ENCODE results near the gene DMXL2.
"Not testable (repeated sequence)": the region's sequence is repeated elsewhere in the genome, so short reads cannot be mapped to it uniquely, and the experiment has no call there.

DMXL2 gene

GRCh38 chr15:51613951-51614350 lies 8.6 kb downstream of the DMXL2 start:
- no peak for ATAC-seq
- TF ChIP-seq, protein P1, sequence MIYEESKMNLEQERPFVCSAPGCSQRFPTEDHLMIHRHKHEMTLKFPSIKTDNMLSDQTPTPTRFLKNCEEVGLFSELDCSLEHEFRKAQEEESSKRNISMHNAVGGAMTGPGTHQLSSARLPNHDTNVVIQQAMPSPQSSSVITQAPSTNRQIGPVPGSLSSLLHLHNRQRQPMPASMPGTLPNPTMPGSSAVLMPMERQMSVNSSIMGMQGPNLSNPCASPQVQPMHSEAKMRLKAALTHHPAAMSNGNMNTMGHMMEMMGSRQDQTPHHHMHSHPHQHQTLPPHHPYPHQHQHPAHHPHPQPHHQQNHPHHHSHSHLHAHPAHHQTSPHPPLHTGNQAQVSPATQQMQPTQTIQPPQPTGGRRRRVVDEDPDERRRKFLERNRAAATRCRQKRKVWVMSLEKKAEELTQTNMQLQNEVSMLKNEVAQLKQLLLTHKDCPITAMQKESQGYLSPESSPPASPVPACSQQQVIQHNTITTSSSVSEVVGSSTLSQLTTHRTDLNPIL (CRISPR knock-in tag; IDR thresholded peaks at IDR 0.05; ENCODE audit: low read depth), result no peak
- no peak for TF ChIP-seq BACH2 (CRISPR knock-in tag; IDR thresholded peaks at IDR 0.05; ENCODE audit: borderline replicate concordance)
- no peak for TF ChIP-seq CSRNP3 (CRISPR knock-in tag; IDR thresholded peaks at IDR 0.05)
- TF ChIP-seq ZFP30 (CRISPR knock-in tag; IDR thresholded peaks at IDR 0.05), result no peak
- TF ChIP-seq ZFP3 (CRISPR knock-in tag; IDR thresholded peaks at IDR 0.05), result no peak

DNA sequence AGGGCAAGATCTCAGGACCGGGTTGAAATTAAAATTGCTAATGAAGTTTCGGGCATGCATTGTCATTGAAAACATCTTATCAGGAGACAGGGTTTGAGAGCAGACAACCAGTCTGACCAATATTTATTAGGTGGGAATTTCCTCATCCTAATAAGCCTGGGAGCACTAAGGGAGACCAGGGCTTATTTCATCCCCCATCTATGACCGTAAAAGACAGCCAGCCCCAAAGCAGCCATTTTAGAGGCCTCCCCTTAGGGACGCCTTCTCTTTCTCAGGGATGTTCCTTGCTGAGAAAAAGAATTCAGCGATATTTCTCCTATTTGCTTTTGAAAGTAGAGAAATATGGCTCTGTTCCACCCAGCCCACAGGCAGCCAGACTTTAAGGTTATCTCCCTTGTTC lies 9.9 kb downstream of the DMXL2 start:
- ATAC-seq, result not testable (repeated sequence)

DNA sequence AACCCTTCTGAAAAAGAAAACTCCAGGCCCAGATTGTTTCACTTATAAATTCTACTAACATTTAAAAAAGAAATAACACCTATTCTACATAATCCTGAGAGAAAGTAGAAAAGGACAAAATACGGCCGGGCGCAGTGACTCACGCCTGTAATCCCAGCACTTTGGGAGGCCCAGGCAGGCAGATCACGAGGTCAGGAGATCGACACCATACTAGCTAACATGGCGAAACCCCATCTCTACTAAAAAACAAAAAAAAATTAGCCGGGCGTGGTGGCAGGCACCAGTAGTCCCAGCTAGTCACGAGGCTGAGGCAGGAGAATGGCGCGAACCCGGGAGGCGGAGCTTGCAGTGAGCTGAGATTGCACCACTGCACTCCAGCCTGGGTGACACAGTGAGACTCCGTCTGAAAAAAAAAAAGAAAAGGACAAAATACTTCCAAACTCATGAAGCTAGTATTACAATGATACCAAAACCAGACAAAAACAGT lies 19.1 kb downstream of the DMXL2 start:
- ATAC-seq, result not testable (repeated sequence)

DNA sequence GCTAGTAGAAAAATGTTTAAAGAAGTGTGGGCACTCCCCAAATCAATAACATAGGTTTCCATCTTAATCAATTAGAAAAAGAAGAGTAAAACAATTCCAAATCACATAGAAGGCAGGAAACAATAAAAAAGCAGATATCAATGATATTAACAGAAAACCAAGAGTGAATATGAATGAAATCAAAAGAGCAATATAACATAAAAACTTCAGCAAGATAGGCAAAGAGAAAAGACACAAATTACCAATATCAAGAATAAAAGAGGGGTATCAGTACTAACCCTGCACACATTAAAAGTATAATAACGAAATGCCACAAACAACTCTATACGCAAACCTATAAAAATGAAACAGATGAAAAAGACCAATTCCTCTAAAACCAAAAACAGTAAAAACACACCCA lies 19.6 kb downstream of the DMXL2 start:
- TF ChIP-seq TCF4 (CRISPR knock-in tag; IDR thresholded peaks at IDR 0.05; ENCODE audit: borderline replicate concordance) (no peak), SNAI2 (CRISPR knock-in tag; IDR thresholded peaks at IDR 0.05) (no peak), TOX (CRISPR knock-in tag; IDR thresholded peaks at IDR 0.05; ENCODE audit: borderline replicate concordance) (no peak)
- no peak for ATAC-seq

GRCh38 chr15:51602484-51602883 lies 20.1 kb downstream of the DMXL2 start:
- TF ChIP-seq PATZ1 (CRISPR knock-in tag; IDR thresholded peaks at IDR 0.05; ENCODE audit: borderline replicate concordance) (no peak), ESRRG (CRISPR knock-in tag; IDR thresholded peaks at IDR 0.05) (no peak), BACH2 (CRISPR knock-in tag; IDR thresholded peaks at IDR 0.05; ENCODE audit: borderline replicate concordance) (no peak), ARNTL (CRISPR knock-in tag; IDR thresholded peaks at IDR 0.05; ENCODE audit: borderline replicate concordance, low read depth) (no peak), ZFP3 (CRISPR knock-in tag; IDR thresholded peaks at IDR 0.05) (no peak), CSDC2 (CRISPR knock-in tag; IDR thresholded peaks at IDR 0.05) (no peak), ZNF70 (CRISPR knock-in tag; IDR thresholded peaks at IDR 0.05) (no peak), OSR1 (CRISPR knock-in tag; IDR thresholded peaks at IDR 0.05) (no peak), GLIS3 (CRISPR knock-in tag; IDR thresholded peaks at IDR 0.05) (no peak), ZFP30 (CRISPR knock-in tag; IDR thresholded peaks at IDR 0.05) (no peak), RARB (CRISPR knock-in tag; IDR thresholded peaks at IDR 0.05) (no peak), ZNF8 (CRISPR knock-in tag; IDR thresholded peaks at IDR 0.05) (no peak), POU6F1 (CRISPR knock-in tag; IDR thresholded peaks at IDR 0.05; ENCODE audit: borderline replicate concordance, low read depth) (no peak), PPARA (CRISPR knock-in tag; IDR thresholded peaks at IDR 0.05; ENCODE audit: borderline replicate concordance) (no peak), CSRNP3 (CRISPR knock-in tag; IDR thresholded peaks at IDR 0.05) (no peak), TCF4 (CRISPR knock-in tag; IDR thresholded peaks at IDR 0.05; ENCODE audit: borderline replicate concordance) (no peak), ISL1 (CRISPR knock-in tag; IDR thresholded peaks at IDR 0.05) (no peak)
- TF ChIP-seq, protein P1 (CRISPR knock-in tag; IDR thresholded peaks at IDR 0.05; ENCODE audit: low read depth), result no peak
- TF ChIP-seq, protein P2, sequence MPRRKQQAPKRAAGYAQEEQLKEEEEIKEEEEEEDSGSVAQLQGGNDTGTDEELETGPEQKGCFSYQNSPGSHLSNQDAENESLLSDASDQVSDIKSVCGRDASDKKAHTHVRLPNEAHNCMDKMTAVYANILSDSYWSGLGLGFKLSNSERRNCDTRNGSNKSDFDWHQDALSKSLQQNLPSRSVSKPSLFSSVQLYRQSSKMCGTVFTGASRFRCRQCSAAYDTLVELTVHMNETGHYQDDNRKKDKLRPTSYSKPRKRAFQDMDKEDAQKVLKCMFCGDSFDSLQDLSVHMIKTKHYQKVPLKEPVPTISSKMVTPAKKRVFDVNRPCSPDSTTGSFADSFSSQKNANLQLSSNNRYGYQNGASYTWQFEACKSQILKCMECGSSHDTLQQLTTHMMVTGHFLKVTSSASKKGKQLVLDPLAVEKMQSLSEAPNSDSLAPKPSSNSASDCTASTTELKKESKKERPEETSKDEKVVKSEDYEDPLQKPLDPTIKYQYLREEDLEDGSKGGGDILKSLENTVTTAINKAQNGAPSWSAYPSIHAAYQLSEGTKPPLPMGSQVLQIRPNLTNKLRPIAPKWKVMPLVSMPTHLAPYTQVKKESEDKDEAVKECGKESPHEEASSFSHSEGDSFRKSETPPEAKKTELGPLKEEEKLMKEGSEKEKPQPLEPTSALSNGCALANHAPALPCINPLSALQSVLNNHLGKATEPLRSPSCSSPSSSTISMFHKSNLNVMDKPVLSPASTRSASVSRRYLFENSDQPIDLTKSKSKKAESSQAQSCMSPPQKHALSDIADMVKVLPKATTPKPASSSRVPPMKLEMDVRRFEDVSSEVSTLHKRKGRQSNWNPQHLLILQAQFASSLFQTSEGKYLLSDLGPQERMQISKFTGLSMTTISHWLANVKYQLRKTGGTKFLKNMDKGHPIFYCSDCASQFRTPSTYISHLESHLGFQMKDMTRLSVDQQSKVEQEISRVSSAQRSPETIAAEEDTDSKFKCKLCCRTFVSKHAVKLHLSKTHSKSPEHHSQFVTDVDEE (CRISPR knock-in tag; IDR thresholded peaks at IDR 0.05), result no peak
- ATAC-seq, result no peak

All from SK-N-SH treated with all-trans-retinoic acid at 6 μM for 48 hours (cell line).